Measurements from ENCODE around the gene ALDH2.

The ALDH2 gene

DNA sequence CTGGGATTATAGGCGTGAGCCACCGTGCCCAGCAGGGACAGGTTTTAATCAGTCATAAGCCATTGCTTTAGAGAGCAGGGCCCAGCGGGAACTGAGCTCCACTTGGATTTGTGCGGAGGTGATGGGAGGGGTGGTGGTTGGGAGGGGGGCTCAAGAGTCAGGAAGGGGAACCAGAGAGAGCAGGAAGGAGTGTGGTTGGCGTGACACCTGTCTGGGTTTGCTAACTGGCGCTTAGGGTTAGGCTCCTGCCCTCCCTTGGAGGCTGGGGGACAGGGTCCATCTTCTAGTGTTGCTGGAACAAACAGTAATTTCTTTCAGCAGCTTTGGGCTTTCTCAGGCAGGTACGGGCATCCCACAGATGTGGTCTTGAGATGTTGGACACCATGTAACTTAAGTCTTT, 7.5 kb upstream of the ALDH2 start (continued):
- TF ChIP-seq, protein P1, sequence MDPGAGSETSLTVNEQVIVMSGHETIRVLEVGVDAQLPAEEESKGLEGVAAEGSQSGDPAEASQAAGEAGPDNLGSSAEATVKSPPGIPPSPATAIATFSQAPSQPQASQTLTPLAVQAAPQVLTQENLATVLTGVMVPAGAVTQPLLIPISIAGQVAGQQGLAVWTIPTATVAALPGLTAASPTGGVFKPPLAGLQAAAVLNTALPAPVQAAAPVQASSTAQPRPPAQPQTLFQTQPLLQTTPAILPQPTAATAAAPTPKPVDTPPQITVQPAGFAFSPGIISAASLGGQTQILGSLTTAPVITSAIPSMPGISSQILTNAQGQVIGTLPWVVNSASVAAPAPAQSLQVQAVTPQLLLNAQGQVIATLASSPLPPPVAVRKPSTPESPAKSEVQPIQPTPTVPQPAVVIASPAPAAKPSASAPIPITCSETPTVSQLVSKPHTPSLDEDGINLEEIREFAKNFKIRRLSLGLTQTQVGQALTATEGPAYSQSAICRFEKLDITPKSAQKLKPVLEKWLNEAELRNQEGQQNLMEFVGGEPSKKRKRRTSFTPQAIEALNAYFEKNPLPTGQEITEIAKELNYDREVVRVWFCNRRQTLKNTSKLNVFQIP (CRISPR knock-in tag; IDR thresholded peaks at IDR 0.05; ENCODE audit: borderline replicate concordance, low read depth), result no peak
- TF ChIP-seq ESRRG (CRISPR knock-in tag; IDR thresholded peaks at IDR 0.05), result no peak
- TF ChIP-seq ZFP3 (CRISPR knock-in tag; IDR thresholded peaks at IDR 0.05), result no peak
- TF ChIP-seq OSR1 (CRISPR knock-in tag; IDR thresholded peaks at IDR 0.05), result no peak

DNA sequence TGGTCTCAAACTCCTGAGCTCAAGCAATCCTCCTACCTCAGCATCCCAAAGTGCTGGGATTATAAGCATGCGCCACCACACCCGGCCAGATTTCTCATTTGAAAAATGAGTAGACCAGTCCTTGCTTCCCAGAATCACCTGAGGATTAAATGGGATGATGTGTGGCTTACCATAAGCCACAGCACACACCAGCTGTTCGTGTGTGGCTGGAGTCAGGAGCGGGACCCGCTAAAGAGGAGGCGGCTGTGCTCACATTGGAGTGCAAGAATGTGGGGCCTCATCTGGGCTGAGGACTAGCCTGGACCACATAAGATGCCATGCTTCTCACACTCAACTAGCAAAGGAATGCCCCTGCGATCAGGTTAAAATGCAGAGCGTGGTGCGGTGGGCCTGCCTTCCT, 6.7 kb upstream of the ALDH2 start:
- TF ChIP-seq ISL1 (CRISPR knock-in tag; IDR thresholded peaks at IDR 0.05) (no peak), OSR1 (CRISPR knock-in tag; IDR thresholded peaks at IDR 0.05) (no peak), ZNF70 (CRISPR knock-in tag; IDR thresholded peaks at IDR 0.05) (no peak), SNAI2 (CRISPR knock-in tag; IDR thresholded peaks at IDR 0.05) (no peak), TOX (CRISPR knock-in tag; IDR thresholded peaks at IDR 0.05; ENCODE audit: borderline replicate concordance) (no peak), ARNTL (CRISPR knock-in tag; IDR thresholded peaks at IDR 0.05; ENCODE audit: borderline replicate concordance, low read depth) (no peak), ZFP30 (CRISPR knock-in tag; IDR thresholded peaks at IDR 0.05) (no peak), ESRRG (CRISPR knock-in tag; IDR thresholded peaks at IDR 0.05) (no peak), GLIS3 (CRISPR knock-in tag; IDR thresholded peaks at IDR 0.05) (no peak)
- TF ChIP-seq, protein P2, sequence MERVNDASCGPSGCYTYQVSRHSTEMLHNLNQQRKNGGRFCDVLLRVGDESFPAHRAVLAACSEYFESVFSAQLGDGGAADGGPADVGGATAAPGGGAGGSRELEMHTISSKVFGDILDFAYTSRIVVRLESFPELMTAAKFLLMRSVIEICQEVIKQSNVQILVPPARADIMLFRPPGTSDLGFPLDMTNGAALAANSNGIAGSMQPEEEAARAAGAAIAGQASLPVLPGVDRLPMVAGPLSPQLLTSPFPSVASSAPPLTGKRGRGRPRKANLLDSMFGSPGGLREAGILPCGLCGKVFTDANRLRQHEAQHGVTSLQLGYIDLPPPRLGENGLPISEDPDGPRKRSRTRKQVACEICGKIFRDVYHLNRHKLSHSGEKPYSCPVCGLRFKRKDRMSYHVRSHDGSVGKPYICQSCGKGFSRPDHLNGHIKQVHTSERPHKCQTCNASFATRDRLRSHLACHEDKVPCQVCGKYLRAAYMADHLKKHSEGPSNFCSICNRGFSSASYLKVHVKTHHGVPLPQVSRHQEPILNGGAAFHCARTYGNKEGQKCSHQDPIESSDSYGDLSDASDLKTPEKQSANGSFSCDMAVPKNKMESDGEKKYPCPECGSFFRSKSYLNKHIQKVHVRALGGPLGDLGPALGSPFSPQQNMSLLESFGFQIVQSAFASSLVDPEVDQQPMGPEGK (CRISPR knock-in tag; IDR thresholded peaks at IDR 0.05; ENCODE audit: borderline replicate concordance), result no peak
- TF ChIP-seq, protein P3, sequence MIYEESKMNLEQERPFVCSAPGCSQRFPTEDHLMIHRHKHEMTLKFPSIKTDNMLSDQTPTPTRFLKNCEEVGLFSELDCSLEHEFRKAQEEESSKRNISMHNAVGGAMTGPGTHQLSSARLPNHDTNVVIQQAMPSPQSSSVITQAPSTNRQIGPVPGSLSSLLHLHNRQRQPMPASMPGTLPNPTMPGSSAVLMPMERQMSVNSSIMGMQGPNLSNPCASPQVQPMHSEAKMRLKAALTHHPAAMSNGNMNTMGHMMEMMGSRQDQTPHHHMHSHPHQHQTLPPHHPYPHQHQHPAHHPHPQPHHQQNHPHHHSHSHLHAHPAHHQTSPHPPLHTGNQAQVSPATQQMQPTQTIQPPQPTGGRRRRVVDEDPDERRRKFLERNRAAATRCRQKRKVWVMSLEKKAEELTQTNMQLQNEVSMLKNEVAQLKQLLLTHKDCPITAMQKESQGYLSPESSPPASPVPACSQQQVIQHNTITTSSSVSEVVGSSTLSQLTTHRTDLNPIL (CRISPR knock-in tag; IDR thresholded peaks at IDR 0.05; ENCODE audit: low read depth), result no peak
- TF ChIP-seq, protein P1 (CRISPR knock-in tag; IDR thresholded peaks at IDR 0.05; ENCODE audit: borderline replicate concordance, low read depth), result no peak

DNA sequence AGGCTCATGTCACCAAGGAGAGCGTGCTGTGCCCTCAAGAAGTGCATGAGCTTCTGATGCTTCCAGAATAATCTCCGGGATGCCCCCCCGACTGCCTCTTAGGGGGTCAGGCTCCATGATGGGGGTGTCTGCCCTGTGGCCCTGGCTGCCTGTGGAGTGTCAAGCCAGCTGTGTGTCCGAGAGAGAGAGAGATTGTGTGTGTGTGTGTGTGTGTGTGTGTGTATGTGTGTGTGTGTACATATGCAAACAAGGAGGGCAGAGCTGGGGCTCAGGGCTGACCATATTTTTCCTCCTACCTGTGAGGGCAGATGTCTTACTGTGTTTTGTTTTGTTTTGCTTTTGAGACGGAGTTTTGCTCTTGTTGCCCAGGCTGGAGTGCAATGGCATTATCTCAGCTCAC, 5.6 kb upstream of the ALDH2 start:
- no peak for ATAC-seq
- TF ChIP-seq ZNF70 (CRISPR knock-in tag; IDR thresholded peaks at IDR 0.05), result no peak
- TF ChIP-seq ZFP3 (CRISPR knock-in tag; IDR thresholded peaks at IDR 0.05), result no peak
- no peak for TF ChIP-seq TCF4 (CRISPR knock-in tag; IDR thresholded peaks at IDR 0.05; ENCODE audit: borderline replicate concordance)

More for the DNA sequence above, 6.7 kb upstream of the ALDH2 start:
- ATAC-seq, result no peak

DNA sequence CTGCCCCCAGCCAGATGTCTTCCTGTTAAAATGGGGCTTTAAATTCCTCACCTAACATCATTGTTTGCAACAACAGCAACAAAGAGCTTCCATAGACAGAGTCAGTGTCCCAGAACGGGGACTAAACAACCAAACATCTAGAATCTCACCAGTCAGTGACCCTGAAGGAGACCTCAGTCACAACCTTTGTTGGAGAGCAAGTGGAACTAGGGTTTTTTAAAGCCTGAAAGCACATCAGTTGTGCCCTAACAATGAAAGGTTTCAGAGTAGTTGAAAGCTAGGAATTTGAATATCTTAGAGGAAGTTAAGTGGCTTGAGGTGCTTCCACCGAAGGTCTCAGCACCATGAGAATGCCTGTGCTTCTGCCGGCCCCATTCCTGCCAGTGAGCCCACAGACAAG, 5.0 kb upstream of the ALDH2 start:
- TF ChIP-seq ZNF8 (CRISPR knock-in tag; IDR thresholded peaks at IDR 0.05) (no peak), PPARA (CRISPR knock-in tag; IDR thresholded peaks at IDR 0.05; ENCODE audit: borderline replicate concordance) (no peak), TCF4 (CRISPR knock-in tag; IDR thresholded peaks at IDR 0.05; ENCODE audit: borderline replicate concordance) (no peak), ZFP30 (CRISPR knock-in tag; IDR thresholded peaks at IDR 0.05) (no peak), BACH2 (CRISPR knock-in tag; IDR thresholded peaks at IDR 0.05; ENCODE audit: borderline replicate concordance) (no peak), ZNF565 (CRISPR knock-in tag; conservative IDR thresholded peaks at IDR 0.05; ENCODE audit: low read depth) (no peak), ZC3H10 (CRISPR knock-in tag; IDR thresholded peaks at IDR 0.05) (no peak), ZFP3 (CRISPR knock-in tag; IDR thresholded peaks at IDR 0.05) (no peak), SNAI2 (CRISPR knock-in tag; IDR thresholded peaks at IDR 0.05) (no peak), ZNF70 (CRISPR knock-in tag; IDR thresholded peaks at IDR 0.05) (no peak), RARB (CRISPR knock-in tag; IDR thresholded peaks at IDR 0.05) (no peak), ESRRG (CRISPR knock-in tag; IDR thresholded peaks at IDR 0.05) (no peak), ARNTL (CRISPR knock-in tag; IDR thresholded peaks at IDR 0.05; ENCODE audit: borderline replicate concordance, low read depth) (no peak), GLIS3 (CRISPR knock-in tag; IDR thresholded peaks at IDR 0.05) (no peak), TOX (CRISPR knock-in tag; IDR thresholded peaks at IDR 0.05; ENCODE audit: borderline replicate concordance) (no peak), CSDC2 (CRISPR knock-in tag; IDR thresholded peaks at IDR 0.05) (no peak)
- TF ChIP-seq, protein P1 (CRISPR knock-in tag; IDR thresholded peaks at IDR 0.05; ENCODE audit: borderline replicate concordance, low read depth), result no peak
- TF ChIP-seq, protein P2 (CRISPR knock-in tag; IDR thresholded peaks at IDR 0.05; ENCODE audit: borderline replicate concordance), result no peak
- TF ChIP-seq, protein P3 (CRISPR knock-in tag; IDR thresholded peaks at IDR 0.05; ENCODE audit: low read depth), result no peak
- TF ChIP-seq, protein P4, sequence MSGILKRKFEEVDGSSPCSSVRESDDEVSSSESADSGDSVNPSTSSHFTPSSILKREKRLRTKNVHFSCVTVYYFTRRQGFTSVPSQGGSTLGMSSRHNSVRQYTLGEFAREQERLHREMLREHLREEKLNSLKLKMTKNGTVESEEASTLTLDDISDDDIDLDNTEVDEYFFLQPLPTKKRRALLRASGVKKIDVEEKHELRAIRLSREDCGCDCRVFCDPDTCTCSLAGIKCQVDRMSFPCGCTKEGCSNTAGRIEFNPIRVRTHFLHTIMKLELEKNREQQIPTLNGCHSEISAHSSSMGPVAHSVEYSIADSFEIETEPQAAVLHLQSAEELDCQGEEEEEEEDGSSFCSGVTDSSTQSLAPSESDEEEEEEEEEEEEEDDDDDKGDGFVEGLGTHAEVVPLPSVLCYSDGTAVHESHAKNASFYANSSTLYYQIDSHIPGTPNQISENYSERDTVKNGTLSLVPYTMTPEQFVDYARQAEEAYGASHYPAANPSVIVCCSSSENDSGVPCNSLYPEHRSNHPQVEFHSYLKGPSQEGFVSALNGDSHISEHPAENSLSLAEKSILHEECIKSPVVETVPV (CRISPR knock-in tag; IDR thresholded peaks at IDR 0.05), result no peak
- ATAC-seq, result no peak
